Skeletal muscle satellite cell (primary cell): ENCODE measurements around the gene GABRA6.

ENCODE experiments used
- H3K27me3 ChIP-seq: 2 replicates; pipeline ENCODE4 v1.7.0; 2013; ENCODE audit warnings: low read length; ENCODE audit not compliant: control insufficient read depth, insufficient read depth
- H3K36me3 ChIP-seq: 2 replicates; pipeline ENCODE4 v1.7.0; 2013; ENCODE audit warnings: mild to moderate bottlenecking, control low read depth, low read length; ENCODE audit not compliant: insufficient read depth
- H3K4me1 ChIP-seq: 2 replicates; pipeline ENCODE4 v1.7.0; 2013; ENCODE audit warnings: low read length; ENCODE audit not compliant: control insufficient read depth, insufficient read depth
- H3K4me2 ChIP-seq: 2 replicates; pipeline ENCODE4 v1.7.0; 2013; ENCODE audit warnings: mild to moderate bottlenecking, low read length
- H3K4me3 ChIP-seq: 2 replicates; pipeline ENCODE4 v1.7.0; 2013; ENCODE audit warnings: low read length
- H3K9ac ChIP-seq: 2 replicates; pipeline ENCODE4 v1.7.0; 2013; ENCODE audit warnings: mild to moderate bottlenecking, low read depth, low read length, moderate library complexity
- H3K9me3 ChIP-seq: replicated peaks from 2 replicates; pipeline ENCODE4 v1.7.0; 2013; ENCODE audit warnings: mild to moderate bottlenecking, control low read depth, low read length

Gene GABRA6

GRCh38 chr5:161751265-161751664 is 65.7 kb downstream of the GABRA6 start:
- Histone ChIP-seq H3K4me2 (no peak overlapping the region), H3K4me1 (no peaks in the 10 kb centered on the region), H3K36me3 (no peaks in the 10 kb centered on the region), H3K4me3 (no peak overlapping the region), H3K9ac (no peak overlapping the region), H3K27me3 (no peaks in the 10 kb centered on the region), H3K9me3 (peaks cover 4% of the 10 kb centered on the region)
